COLO668 (cell line): ENCODE measurements around the gene RPL37.
"Not testable (repeated sequence)": the region's sequence is repeated elsewhere in the genome, so short reads cannot be mapped to it uniquely, and the experiment has no call there.

Source experiments
- DNase-seq: peaks from one replicate; lab custom pipeline; 2025; ENCODE audit not compliant: unreplicated experiment; lab: John Stamatoyannopoulos, UW

The RPL37 gene

DNA sequence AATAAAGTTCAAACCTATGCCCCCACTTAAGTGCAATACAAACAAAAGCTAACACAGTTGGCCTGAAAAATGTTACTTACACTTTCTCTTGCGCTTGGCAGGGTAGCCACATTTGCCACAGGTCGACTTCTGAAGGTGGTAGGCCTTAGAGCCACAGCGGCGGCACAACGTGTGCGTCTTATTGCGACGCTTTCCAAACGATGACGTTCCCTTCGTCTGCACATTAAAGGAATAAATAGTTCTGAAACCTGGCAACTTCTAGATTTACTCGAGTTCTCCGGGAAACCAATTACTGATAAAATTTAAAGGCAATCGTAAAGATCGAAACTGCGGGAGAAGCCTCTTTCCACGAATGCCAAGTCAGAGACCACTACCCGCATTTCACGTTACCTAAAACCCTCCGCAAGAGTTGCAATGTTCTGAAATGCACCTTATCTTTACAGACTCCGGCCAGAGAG lies 602 bp downstream of the RPL37 start:
- DNase-seq: peak; percentile 52

DNA sequence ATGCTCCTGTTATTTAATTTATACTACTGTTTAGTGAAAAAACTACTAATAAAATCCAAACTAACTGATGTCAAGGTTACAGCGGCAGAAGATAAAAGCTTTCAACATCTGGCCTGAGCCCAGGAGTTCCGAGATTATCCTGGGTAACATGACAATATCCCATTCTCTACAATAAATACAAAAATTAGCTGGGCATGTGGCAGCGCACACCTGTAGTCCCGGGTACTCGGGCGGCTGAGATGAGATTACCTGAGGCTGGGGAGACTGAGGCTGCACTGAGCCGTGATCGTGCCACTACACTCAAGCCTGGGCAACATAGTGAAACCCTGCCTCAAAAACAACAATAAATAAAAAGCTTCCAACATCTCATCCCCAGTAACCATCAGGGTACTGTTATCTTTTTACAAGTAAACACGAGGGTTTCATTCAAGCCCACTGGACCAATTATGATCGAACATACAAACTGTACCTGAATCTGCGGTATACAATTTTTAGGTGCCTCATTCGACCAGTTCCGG lies 1.3 kb downstream of the RPL37 start:
- DNase-seq: no peak

GRCh38 chr5:40832345-40832744 lies 2.7 kb downstream of the RPL37 start:
- no peak for DNase-seq

GRCh38 chr5:40831346-40832210 lies 3.4 kb downstream of the RPL37 start:
- DNase-seq: no peak

DNA sequence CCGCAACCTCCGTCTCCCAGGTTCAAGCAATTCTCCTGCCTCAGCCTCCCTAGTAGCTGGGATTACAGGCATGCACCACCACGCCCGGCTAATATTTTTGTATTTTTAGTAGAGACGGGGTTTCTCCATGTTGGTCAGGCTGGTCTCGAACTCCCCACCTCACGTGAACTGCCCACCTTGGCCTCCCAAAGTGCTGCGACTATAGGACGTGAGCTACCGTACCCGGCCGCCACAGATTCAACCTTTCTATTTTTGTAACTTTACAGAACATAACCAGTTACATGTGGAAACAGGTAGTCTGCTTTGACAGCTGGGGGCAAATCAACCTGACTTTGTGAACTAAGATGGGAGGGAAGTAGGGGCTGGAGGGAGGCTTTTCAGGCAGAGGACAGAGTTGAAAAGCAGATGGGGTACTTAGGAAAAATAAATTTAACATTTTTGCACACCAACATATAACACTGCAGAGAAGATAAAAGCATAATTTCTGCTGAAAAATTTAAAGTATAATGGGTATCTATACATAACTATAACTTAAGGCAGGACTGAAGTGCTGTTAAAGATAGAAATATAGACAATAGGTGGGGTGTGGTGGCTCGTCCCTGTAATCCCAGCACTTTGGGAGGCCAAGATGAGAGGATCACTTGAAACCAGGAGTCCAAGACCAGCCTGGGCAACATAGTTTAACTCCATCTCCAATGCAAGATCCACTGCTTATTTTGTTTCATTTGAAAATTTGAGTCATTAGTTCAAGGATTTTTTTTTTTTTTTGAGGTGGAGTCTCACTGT lies 5.1 kb downstream of the RPL37 start:
- no peak for DNase-seq

DNA sequence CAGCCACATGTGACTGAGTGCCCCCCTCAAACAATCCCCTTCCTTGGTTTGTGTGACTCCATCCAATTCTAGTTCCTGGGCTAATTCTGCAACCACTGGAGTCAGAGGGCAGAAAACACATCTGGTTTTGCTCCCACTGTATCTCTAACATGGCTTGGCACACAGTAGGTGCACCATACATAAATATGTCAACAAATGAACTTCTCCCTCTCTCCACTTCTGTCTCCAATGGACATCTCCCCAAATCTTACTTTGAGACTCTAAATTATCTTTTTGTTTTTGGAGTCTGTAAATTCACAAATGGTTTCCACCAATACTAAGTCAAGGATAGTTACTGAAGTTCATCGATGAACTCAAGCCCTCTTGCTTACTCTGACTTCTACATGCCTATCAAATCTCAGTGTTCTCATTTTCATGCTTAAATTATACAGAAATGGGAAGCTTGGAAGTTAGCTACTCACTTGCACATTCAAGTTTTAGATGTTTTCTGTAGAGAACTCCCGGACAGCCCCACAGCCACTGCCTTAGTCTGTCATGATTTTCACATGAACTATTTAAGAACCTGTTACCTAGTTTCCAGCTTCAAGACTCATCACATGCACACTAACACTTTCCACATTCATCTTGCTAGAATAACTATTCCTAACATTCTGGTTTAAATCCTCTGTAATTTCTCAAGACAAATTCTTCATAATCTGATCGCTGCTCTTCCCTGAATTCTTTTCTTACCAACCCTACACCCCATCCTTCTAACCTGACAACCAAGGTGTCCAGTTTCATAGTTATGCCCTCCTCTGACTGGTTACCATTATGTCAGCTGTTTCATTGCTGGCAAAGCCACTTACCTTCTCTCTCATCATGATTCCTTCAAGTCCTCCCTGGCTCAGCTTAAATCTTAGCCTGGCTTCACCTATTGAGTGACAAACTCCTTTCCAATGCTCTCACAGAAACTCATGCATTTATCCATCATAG lies 6.0 kb downstream of the RPL37 start:
- DNase-seq: no peak

- no peak for DNase-seq
These were observed 6.9 kb downstream of the RPL37 start for GRCh38 chr5:40828021-40828631.

DNA sequence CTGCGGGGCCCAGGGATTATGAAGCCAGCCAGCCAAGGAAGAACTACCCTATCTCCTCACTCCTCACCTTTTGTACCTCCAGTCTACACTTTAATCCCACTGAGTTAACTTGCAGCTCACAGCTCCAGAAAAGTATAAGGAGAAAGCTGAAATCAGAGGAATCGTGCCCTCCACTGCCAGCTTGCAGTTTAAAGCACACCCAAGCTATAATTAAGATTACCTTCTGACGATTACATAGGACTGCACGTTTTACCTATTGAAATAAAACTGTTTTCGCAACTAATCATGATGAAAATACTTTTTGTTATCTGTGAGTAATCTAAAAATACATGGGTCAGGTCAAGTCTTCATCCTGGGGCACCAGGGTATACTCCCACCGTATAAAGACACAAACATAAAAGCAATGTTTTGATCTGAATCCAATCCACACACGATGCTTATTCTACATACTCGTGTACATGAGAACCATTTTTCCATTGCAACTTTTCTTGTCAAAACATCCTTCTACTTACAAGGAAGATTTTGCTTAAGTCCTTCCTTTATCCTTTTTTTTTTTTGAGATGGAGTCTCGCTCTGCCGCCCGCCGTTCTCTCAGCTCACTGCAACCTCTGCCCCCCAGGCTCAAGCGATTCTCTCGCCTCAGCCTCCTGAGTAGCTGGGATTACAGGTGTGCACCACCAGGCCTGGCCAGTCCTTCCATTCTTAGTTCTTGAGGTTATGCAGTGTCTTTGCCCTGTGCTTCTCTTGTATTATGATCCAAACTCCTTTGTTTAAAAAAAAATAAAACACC lies 7.6 kb downstream of the RPL37 start:
- no peak for DNase-seq

DNA sequence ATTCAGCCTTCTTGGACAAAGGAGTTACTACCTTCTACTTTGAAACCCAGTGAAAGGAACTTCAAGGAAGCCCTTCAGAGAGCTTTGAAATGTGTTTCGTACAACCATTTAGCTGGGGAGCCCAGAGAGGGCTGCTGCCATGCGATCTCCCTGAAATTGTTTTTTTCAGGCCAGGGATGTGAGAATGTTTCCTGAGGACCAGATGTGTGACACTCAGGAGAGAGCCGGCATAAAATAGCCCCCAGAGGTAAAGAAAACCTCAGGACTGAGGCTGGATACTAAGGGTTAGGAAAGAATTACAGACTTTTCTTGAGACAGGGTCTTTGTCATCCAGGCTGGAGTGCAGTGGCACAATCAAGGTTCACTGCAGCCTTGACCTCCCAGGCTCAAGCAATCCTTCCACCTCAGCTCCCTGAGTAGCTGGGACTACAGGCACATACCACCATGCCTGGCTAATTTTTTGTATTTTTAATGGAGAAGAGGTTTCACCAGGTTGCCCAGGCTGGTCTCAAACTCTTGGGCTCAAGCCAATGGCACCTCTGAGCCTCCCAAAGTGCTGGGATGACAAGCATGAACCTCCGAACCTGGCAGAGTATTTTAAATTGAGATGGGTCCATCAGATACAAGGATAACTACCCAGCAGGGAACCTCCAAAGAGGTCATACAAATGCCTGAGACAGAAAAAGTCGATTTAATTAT lies 8.4 kb downstream of the RPL37 start:
- no peak for DNase-seq

DNA sequence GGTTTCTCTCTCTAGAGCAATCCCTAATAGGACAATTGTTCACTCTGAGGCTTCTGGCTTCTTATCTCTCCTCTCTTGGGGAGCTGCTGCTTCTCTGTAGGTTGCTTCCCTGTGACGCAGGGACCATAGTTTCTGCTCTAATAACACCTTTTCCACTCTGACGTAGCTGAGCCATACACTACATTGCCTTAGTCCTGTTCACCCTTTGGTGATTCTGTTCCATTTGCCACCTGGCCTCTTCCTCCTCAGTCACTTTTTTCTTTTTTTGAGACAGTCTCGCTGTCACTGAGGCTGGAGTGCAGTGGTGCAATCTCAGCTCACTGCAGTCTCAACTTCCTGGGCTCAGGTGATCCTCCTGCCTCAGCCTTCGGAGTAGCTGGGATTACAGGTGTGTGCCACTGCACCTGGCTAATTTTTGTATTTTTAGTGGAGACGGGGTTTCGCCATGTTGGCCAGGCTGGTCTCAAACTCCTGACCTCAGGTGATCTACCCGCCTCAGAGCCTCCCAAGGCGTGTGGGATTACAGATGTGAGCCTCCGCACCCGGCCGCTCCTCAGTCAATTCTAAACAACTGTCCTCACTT lies 9.5 kb downstream of the RPL37 start:
- not testable (repeated sequence) for DNase-seq

GRCh38 chr5:40823459-40823858 lies 11.6 kb downstream of the RPL37 start:
- peak; percentile 7 for DNase-seq

DNA sequence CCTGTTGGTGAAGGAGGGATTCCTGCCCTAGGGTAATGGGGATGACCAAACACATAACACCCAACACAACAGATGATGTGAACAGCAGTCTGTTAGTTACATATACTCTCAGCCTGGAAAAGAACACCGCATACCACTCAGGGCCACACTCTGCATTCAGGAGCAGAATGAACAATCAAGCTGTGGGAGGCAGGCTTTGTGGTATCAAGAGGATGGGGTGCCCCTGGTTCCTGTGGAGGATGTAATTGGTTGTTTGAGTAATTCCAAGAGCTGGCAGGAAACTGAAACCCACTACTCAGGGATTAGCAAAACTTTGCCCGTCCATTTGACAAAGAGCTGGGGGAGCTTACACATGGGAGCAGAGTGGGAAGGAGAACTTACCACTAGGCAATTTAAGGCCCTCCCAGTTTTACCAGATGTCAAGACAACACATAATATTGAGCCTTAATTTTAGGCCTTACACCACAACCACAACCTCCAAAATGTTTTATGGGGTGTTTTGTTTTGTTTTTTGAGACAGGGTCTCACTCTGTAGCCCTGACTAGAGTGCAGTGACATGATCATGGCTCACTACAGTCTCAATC lies 21.2 kb downstream of the RPL37 start:
- DNase-seq: no peak

GRCh38 chr5:40812125-40812524 lies 22.9 kb downstream of the RPL37 start:
- no peak for DNase-seq

GRCh38 chr5:40801771-40802562 lies 33.1 kb downstream of the RPL37 start:
- DNase-seq: no peak

DNA sequence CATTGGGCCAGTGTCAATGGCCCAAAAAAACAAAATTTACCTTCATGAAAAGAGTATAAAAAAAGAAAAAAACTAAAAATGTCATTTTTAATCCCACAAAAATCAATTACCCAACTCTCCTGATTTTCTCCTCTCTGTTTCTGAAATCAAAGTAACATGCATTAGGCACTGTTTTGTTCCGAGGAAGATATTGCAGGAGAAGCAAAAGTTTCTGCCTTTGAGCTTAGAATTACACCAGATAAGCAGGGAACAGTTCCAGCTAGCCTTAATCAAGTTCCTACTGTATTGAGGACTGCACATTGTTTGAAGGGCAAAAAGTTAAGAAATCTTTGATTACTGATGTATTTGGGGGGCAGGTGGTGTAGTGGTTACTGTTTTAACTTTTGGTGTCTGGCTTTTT lies 35.8 kb downstream of the RPL37 start:
- no peak for DNase-seq

GRCh38 chr5:40798801-40799210 lies 36.2 kb downstream of the RPL37 start:
- no peak for DNase-seq

DNA sequence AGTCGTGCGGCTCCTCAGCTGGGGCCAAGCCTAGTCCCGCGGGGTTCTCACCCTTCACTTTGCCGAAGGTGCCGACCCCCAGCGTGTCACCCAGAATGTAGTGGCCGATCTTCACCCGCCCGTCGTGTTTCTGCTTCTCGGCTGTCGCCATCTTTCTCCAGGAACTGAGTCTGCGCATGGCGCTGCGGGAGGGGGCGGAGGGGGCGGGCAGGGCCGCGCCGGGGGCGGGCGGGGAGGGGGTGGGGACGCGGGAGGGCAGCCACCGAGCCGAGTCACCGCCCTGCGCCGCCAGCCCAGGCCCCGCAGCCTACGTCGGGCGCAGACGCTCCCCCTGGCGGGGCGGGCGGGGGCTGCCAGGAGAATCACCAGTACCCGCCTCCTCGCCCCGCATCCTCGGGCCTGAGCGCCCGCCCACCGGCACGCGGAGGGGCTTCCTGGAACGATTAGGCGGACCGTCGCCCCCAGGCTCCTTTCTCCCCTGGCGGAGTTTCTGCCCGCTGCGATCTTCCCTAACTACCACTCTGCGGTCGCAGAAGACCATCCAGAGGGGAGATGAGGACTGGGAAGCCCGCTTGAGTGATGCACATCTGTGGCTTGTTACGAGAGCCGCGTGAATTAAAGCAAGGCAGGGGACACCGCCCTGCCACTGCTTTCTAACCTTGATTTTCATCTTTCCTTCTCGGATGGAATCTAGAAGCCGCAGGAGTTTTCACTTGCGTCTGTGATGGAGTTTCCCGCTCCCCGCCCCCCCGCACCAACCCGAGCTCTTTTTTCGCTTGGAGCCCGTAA lies 36.8 kb downstream of the RPL37 start, which contains the start of gene PRKAA1:
PRKAA1 (minus strand) TSS at position 363 of the 789 bp plus-strand sequence; CDS start at position 178, 185 bp downstream.
- peak; percentile 94 for DNase-seq
